Spleen (tissue), 7 donors: ENCODE measurements around the gene NPB.

ENCODE experiments used
- CTCF ChIP-seq, 11 experiments: fragments of 200-600 bp in 7 of 11; fragments of 450-650 bp in 4 of 11; sonication (generic) in 4 of 11; IDR thresholded peaks in 8 of 11; conservative IDR thresholded peaks in 3 of 11; 1 replicate in 7 of 11; 2 replicates in 4 of 11; pipeline versions ENCODE4 v1.4.0 to v1.8.0; 2016 to 2021; ENCODE audit warnings: antibody characterized with exemption in 11 of 11, inconsistent platforms in 4 of 11, mild to moderate bottlenecking in 1 of 11
- POLR2A ChIP-seq, 3 donors: fragments of 450-650 bp; IDR thresholded peaks; one replicate each; pipeline ENCODE4 v1.5.1; 2017; ENCODE audit warnings: antibody characterized with exemption in 3 of 3, mild to moderate bottlenecking in 1 of 3
- donor health status: DM: no; HTN: no; CAD: no; lungs with moderate emphysema.
- donor health status: DM: no; HTN: no; CAD: no.
- donor health status: DM: no; HTN: no; CAD: no.

DNA sequence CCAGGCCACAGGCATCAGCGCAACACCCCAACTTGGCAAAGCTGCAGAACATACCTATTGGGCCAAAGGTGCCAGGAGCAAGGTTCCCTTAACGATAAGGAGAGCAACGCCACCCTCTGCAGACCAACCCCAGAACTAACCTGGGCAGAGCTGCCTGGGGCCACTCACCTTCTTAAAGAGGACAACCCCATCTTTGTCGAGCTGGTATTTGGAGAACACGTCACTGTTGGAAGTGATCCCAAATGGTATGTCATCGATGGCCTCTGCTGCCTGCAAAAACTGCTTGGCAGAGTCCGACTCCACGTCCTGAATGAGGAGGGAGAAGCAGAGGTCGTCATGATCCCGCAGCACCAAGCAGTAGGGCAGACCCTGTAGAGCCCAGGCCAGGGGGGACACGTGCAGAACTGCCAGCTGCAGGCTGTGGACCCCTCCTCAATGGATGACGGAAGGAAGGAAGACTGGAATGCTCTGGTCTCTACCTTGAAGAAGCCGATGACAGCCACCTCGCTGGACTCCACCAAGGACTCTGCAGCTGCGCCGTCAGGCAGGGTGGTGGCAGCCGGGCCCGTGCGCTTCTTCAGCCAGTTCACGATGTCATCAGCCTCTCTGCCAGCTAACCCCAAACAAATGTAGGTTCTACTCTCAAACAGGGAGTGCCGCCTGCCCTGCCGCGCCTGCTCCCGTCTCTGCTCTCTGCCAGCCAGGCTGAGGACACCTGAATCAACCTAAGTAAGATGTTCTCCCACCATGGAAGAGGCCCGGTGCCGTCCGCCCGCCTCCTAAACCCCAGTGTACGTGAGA, 46.9 kb upstream of the NPB start:
- TF ChIP-seq CTCF (IDR thresholded peaks at IDR 0.05 in 8 of 11, conservative IDR thresholded peaks at IDR 0.05 in 3 of 11) = no peak
- TF ChIP-seq POLR2A (IDR thresholded peaks at IDR 0.05) = no peak
